K562 (cell line): ENCODE measurements around the gene FASTKD1. TPM values are rescaled to one million over a fixed set of nuclear protein-coding genes. Genes with fewer than 3 reads are reported as not detected.
"Not testable (repeated sequence)": the region's sequence is repeated elsewhere in the genome, so short reads cannot be mapped to it uniquely, and the experiment has no call there.

ENCODE experiments used
- ATAC-seq: fragments of 200-7000 bp; cut with Tn5 transposase; 3 replicates; pipeline ENCODE4 v1.9.1; 2020; ENCODE audit warnings: moderate library complexity
- BruUV-seq: library from RNA; stranded (reverse); fragments of 400-500 nt; replicated peaks from 2 replicates; lab custom pipeline; 2021; lab: Mats Ljungman, UMichigan
- CTCF ChIA-PET: fragments of 300-600 bp; formaldehyde crosslinking; extraction: SDS; loops from one replicate; lab custom pipeline; 2021; ENCODE audit warnings: low intra/inter-chr PET ratio; lab: Yijun Ruan, JAX
- POLR2A ChIA-PET: fragments of 300-600, 350-650 bp; sonication (Branson Sonifier 250); formaldehyde crosslinking; extraction: SDS; loops from one replicate; lab custom pipeline; 2021; ENCODE audit warnings: antibody characterized with exemption, inconsistent platforms; lab: Yijun Ruan, JAX
- DNase-seq, 4 experiments: peaks; one replicate each; pipeline versions ENCODE4 v3.0.0 to v3.0.0-alpha.2; 2011 to 2018; ENCODE audit warnings: low spot score in 3 of 4, mixed read lengths in 3 of 4; ENCODE audit errors: extremely low read depth in 1 of 4
- FAIRE-seq: peaks from 2 replicates; lab custom pipeline; 2011; peaks lifted over from hg19 to GRCh38; lab: Jason Lieb, UNC
- H2AFZ ChIP-seq: 2 replicates; pipeline ENCODE4 v1.6.0; 2011; ENCODE audit warnings: low read depth, low read length, control low read depth, inconsistent platforms
- H3K27ac ChIP-seq: fragments of 200-600 bp; 3 replicates; pipeline ENCODE4 v1.8.0; 2011; ENCODE audit warnings: low read depth, mild to moderate bottlenecking, control low read depth, inconsistent platforms, low read length, moderate library complexity, mixed read lengths; ENCODE audit errors: extremely low read depth
- H3K27me3 ChIP-seq, 2 experiments: fragments of 300-600 bp in 1 of 2; 2 replicates in 1 of 2; 3 replicates in 1 of 2; pipeline versions ENCODE4 v1.6.0 to v1.8.0; 2011; ENCODE audit warnings: inconsistent platforms in 2 of 2, low read length in 2 of 2, mild to moderate bottlenecking in 1 of 2, mixed read lengths in 1 of 2, moderate library complexity in 1 of 2; ENCODE audit not compliant: control insufficient read depth in 2 of 2, insufficient read depth in 2 of 2
- H3K36me3 ChIP-seq: fragments of 300-600 bp; 3 replicates; pipeline ENCODE4 v1.8.0; 2011; ENCODE audit warnings: mild to moderate bottlenecking, low read length, inconsistent platforms; ENCODE audit not compliant: control insufficient read depth, insufficient read depth
- H3K4me1 ChIP-seq, 2 experiments: fragments of 200-600 bp in 1 of 2; replicated peaks in 1 of 2; 2 replicates in 1 of 2; 3 replicates in 1 of 2; pipeline versions ENCODE4 v1.5.1 to v1.8.0; 2011; ENCODE audit warnings: inconsistent platforms in 2 of 2, low read length in 2 of 2, mild to moderate bottlenecking in 1 of 2, mixed read lengths in 1 of 2, moderate library complexity in 1 of 2; ENCODE audit not compliant: control insufficient read depth in 2 of 2, insufficient read depth in 2 of 2
- H3K4me2 ChIP-seq: 2 replicates; pipeline ENCODE4 v1.6.1; 2011; ENCODE audit warnings: low read length, control low read depth, inconsistent platforms, mixed read lengths; ENCODE audit not compliant: insufficient read depth
- H3K4me3 ChIP-seq: fragments of 200-600 bp; sonication (generic), shearing (Covaris generic); 2 replicates; pipeline ENCODE4 v1.5.1; 2016; ENCODE audit warnings: control low read depth, inconsistent platforms
- H3K79me2 ChIP-seq: fragments of 200-600 bp; 3 replicates; pipeline ENCODE4 v1.8.0; 2011; ENCODE audit warnings: low read length, inconsistent platforms; ENCODE audit not compliant: control insufficient read depth, insufficient read depth
- H3K9ac ChIP-seq, 2 experiments: 2 replicates each; pipeline versions ENCODE4 v1.6.0 to v1.6.1; 2011; ENCODE audit warnings: low read depth in 2 of 2, low read length in 2 of 2, control low read depth in 1 of 2, inconsistent platforms in 1 of 2, mild to moderate bottlenecking in 1 of 2, mixed read lengths in 1 of 2; ENCODE audit not compliant: insufficient read depth in 1 of 2
- H3K9me1 ChIP-seq: one replicate; pipeline ENCODE4 v1.6.0; 2011; ENCODE audit warnings: inconsistent platforms, mild to moderate bottlenecking, low read length, moderate library complexity; ENCODE audit not compliant: control insufficient read depth, insufficient read depth
- H3K9me3 ChIP-seq: replicated peaks from 2 replicates; pipeline ENCODE4 v1.5.1; 2011; ENCODE audit warnings: low read depth, low read length, inconsistent platforms; ENCODE audit not compliant: control insufficient read depth, insufficient read depth
- H4K20me1 ChIP-seq: replicated peaks from 2 replicates; pipeline ENCODE4 v1.6.1; 2011; ENCODE audit warnings: low read length, inconsistent platforms, mixed read lengths; ENCODE audit not compliant: control insufficient read depth, insufficient read depth
- BCOR ChIP-seq: fragments of 450-650 bp; IDR thresholded peaks from 2 replicates; pipeline ENCODE4 v1.6.1; 2016
- CBFB ChIP-seq: sonication (generic); formaldehyde crosslinking; IDR thresholded peaks from 2 replicates; pipeline ENCODE4 v1.4.0; 2020; ENCODE audit warnings: mild to moderate bottlenecking, missing genetic modification reagents
- KDM1A ChIP-seq, 2 experiments: fragments of 450-650 bp; IDR thresholded peaks; 2 replicates each; pipeline ENCODE4 v1.6.1; 2016; ENCODE audit warnings: mild to moderate bottlenecking in 2 of 2
- RBM25 ChIP-seq: fragments of 200-400 bp; formaldehyde crosslinking; IDR thresholded peaks from 2 replicates; pipeline ENCODE4 v1.6.1; 2018; ENCODE audit warnings: low read length, low read depth, moderate library complexity; ENCODE audit not compliant: severe bottlenecking
- SMARCB1 ChIP-seq: IDR thresholded peaks from 2 replicates; pipeline ENCODE4 v1.6.1; 2011; ENCODE audit warnings: improper control_type of control experiment, low read depth; ENCODE audit not compliant: insufficient read length
- ZNF146 ChIP-seq: IDR thresholded peaks from one replicate; pipeline ENCODE4 v1.6.1; 2018; ENCODE audit warnings: missing compliant biosample characterization; ENCODE audit not compliant: unreplicated experiment
- ZNF707 ChIP-seq: fragments of 250-450 bp; sonication (Bioruptor Pico); conservative IDR thresholded peaks from 2 replicates; pipeline ENCODE4 v1.8.0; 2022; ENCODE audit warnings: inconsistent platforms, mild to moderate bottlenecking, moderate library complexity
- WGBS: fragments of 100-300 bp; shearing (Covaris generic); methylation state at CpG from one replicate; pipeline ENCODE4 v1.1.6; 2016; ENCODE audit warnings: low coverage, mixed read lengths; ENCODE audit not compliant: insufficient coverage; ENCODE audit errors: missing lambda C conversion rate; 5-methylcytosine and 5-hydroxymethylcytosine counted together
- in situ Hi-C: fragments of 300-500 bp; cut with MboI; formaldehyde crosslinking; loops from 4 replicates; pipeline ENCODE4 v1.15.0; 2018; ENCODE audit warnings: inconsistent platforms, mixed read lengths
- intact Hi-C: fragments of 100-400 bp; cut with micrococcal nuclease; formaldehyde crosslinking; loops from 2 replicates; pipeline ENCODE4 v1.14.2; 2022
- polyA plus RNA-seq, 8 experiments: library from polyadenylated mRNA; depleted of rRNA in 4 of 8; stranded (reverse) in 5 of 8; unstranded in 3 of 8; fragments of >200 nt; fragmentation: Nextera tagmentation in 2 of 8; fragmentation: Illumina TruSeq in 1 of 8; extraction: Ambion mirVana in 2 of 8; extraction: Trizol in 1 of 8; gene quantifications; 2 replicates each; pipeline versions ENCODE4 v1.2.1 to v1.2.3, GENCODE V29; 2011 to 2014; ENCODE audit warnings: inconsistent platforms in 1 of 8, missing spikeins in 1 of 8
- total RNA-seq, 7 experiments: library from RNA; depleted of rRNA in 6 of 7; stranded (reverse); fragments of >200 nt in 6 of 7; fragmentation: Illumina TruSeq in 2 of 7; extraction: Trizol in 2 of 7; gene quantifications; 2 replicates each; pipeline versions ENCODE4 v1.2.1 to v1.2.3, GENCODE V29; 2011 to 2021; ENCODE audit warnings: low replicate concordance in 1 of 7

Gene FASTKD1
- total and polyA plus RNA-seq, 9 of the 15 experiments (the other 6 are each of a cell fraction or from before 2014, with no cell fraction given), result 63.5 to 134 (median 119) TPM

DNA sequence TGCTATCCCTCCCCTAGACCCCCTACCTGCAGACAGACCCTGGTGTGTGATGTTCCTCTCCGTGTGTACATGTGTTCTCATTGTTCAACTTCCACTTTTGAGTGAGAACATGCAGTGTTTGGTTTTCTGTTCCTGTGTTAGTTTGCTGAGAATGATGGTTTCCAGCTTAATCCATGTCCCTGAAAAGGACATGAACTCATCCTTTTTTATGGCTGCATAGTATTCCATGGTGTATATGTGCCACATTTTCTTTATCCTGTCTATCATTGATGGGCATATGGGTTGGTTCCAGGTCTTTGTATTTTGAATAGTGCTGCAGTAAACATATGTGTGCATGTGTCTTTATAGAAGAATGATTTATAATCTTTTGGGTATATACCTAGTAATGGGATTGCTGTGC is 42.3 kb upstream of the FASTKD1 start:
- Histone ChIP-seq H3K36me3 (peaks cover 70% of the 10 kb centered on the region), H3K79me2 (peaks cover 42% of the 10 kb centered on the region)
- 100% methylated on average over 1 of the region's 1 CpG for WGBS
- H3K9me3 ChIP-seq, H3K4me1 ChIP-seq, ATAC-seq, BruUV-seq, H2AFZ ChIP-seq, CTCF ChIA-PET, H3K27ac ChIP-seq, intact Hi-C loops, FAIRE-seq, H3K9ac ChIP-seq, DNase-seq, H3K4me3 ChIP-seq, H3K27me3 ChIP-seq, H3K4me2 ChIP-seq, H3K9me1 ChIP-seq, H4K20me1 ChIP-seq, in situ Hi-C loops: not testable (repeated sequence)
- POLR2A ChIA-PET, result interaction anchor here (0.6 to 1.1 kb wide), 2 partner anchors 10 to 27 kb away, joined by 3 to 4 read pairs; no protein-coding TSS in a partner anchor
- TF ChIP-seq RBM25 (peak; percentile 19), BCOR (peak; percentile 72), ZNF146 (CRISPR knock-in tag) (peak; percentile 93), KDM1A (IDR thresholded peaks at IDR 0.05) (peak; percentile 21 to 33; a peak in 2 of 4 replicates)

DNA sequence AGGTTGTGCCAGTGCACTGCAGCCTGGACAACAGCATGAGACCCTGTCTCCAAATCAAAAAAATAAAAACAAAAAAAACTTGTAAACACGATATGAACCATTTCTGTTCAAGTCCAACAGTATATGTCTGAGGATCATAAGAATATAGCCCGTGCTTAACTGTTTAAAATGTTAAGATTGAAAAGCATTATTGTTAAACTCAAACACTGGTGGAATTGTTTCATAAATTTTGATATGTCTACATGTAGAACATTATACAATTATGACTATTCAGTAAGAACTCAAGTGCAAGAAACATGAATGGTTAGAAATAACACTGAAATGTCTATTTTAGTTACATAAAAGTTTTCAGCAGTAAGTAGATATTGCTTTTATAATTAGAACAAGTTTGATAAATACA is 40.2 kb upstream of the FASTKD1 start:
- H3K27ac ChIP-seq, result no peak overlapping the region
- no peak overlapping the region for H3K4me3 ChIP-seq
- no peak for FAIRE-seq
- peaks cover 22% of the 10 kb centered on the region for H3K79me2 ChIP-seq
- no peaks in the 10 kb centered on the region for H3K9me1 ChIP-seq
- intact Hi-C loops (loop anchor here (5.0 kb wide), 1 partner anchor 82 kb away; no protein-coding TSS in a partner anchor), in situ Hi-C loops (no loop called here)
- 88% methylated on average over 2 of the region's 2 CpGs for WGBS
- TF ChIP-seq CBFB (CRISPR knock-in tag) (no peak), SMARCB1 (no peak), ZNF707 (CRISPR knock-in tag) (0 out of 2 replicates have a peak, but pooled peaks have one; percentile 11)
- H3K4me1 ChIP-seq, result no peaks in the 10 kb centered on the region
- H3K9me3 ChIP-seq, result no peaks in the 10 kb centered on the region
- no TSS peak for BruUV-seq
- ATAC-seq, result no peak
- peaks cover 74% of the 10 kb centered on the region for H3K36me3 ChIP-seq
- H2AFZ ChIP-seq, result no peak overlapping the region
- H3K4me2 ChIP-seq, result no peak overlapping the region
- POLR2A ChIA-PET, result interaction anchor here (0.8 to 1.8 kb wide), 3 partner anchors 10 to 28 kb away, joined by 3 to 4 read pairs (median 3); no protein-coding TSS in a partner anchor
- no peaks in the 10 kb centered on the region for H3K27me3 ChIP-seq
- H4K20me1 ChIP-seq, result no peaks in the 10 kb centered on the region
- CTCF ChIA-PET, result no interaction called here
- no peak overlapping the region for H3K9ac ChIP-seq
- DNase-seq, result no peak
